ENCODE results near the gene HSDL1.

DNA sequence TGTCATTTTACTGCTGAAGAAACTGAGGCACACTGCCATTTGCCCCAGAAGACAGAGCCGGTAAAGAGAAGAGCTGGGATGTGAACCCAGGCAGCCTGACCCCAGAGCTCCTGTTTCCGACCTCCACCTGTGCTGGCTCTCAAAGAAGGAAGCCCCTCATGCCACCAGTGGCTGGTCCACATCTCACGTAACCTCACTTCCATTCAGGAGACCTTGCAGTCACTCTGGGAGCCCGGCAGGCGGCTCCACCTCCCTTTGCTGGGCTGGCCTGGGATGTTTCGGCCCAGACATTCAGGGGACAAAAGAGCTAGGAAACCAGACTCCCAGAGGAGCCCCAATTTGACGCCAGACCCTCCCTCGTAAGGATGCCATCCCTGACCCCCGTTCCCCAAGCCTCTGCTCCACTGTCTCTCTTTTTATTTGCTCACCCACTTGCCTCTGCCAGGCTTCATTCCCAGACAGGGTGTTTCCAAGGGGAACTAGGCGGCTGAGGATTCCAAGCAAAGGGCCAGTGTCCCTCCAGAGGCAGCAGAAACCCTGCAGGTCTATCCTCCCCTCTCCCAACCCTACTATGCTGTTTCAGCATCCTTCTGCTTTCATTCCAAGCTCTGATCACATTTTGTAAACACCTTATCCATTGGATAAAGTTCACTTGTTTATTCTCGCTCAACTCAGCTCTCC lies 39.1 kb upstream of the HSDL1 start:
- TF ChIP-seq, protein P1, sequence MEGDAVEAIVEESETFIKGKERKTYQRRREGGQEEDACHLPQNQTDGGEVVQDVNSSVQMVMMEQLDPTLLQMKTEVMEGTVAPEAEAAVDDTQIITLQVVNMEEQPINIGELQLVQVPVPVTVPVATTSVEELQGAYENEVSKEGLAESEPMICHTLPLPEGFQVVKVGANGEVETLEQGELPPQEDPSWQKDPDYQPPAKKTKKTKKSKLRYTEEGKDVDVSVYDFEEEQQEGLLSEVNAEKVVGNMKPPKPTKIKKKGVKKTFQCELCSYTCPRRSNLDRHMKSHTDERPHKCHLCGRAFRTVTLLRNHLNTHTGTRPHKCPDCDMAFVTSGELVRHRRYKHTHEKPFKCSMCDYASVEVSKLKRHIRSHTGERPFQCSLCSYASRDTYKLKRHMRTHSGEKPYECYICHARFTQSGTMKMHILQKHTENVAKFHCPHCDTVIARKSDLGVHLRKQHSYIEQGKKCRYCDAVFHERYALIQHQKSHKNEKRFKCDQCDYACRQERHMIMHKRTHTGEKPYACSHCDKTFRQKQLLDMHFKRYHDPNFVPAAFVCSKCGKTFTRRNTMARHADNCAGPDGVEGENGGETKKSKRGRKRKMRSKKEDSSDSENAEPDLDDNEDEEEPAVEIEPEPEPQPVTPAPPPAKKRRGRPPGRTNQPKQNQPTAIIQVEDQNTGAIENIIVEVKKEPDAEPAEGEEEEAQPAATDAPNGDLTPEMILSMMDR (IDR thresholded peaks at IDR 0.05; ENCODE audit: low read depth, low read length, missing input control) = no peak
- TF ChIP-seq YY1 (IDR thresholded peaks at IDR 0.05) = no peak
